HCT116 (cell line): ENCODE measurements around the gene IL1RL1. TPM values are rescaled to one million over a fixed set of nuclear protein-coding genes. Genes with fewer than 3 reads are reported as not detected.

Source experiments
- ATAC-seq: fragments of 200-7000 bp; cut with Tn5 transposase; 2 replicates; pipeline ENCODE4 v1.9.1; 2020; ENCODE audit warnings: mild to moderate bottlenecking, moderate library complexity
- BruUV-seq: library from RNA; stranded (reverse); fragments of 400-500 nt; replicated peaks from 2 replicates; lab custom pipeline; 2021; lab: Mats Ljungman, UMichigan
- CTCF ChIA-PET: fragments of 300-600 bp; sonication (Branson Sonifier 250); formaldehyde crosslinking; loops from one replicate; lab custom pipeline; 2021; ENCODE audit warnings: antibody characterized with exemption; lab: Charles Lee
- POLR2A ChIA-PET: fragments of 300-600, 350-600 bp; sonication (Branson Sonifier 250); formaldehyde crosslinking; loops from one replicate; lab custom pipeline; 2021; ENCODE audit warnings: antibody characterized with exemption; lab: Charles Lee
- RAD21 ChIA-PET, 2 experiments: fragments of 300-600 bp; sonication (Branson Sonifier 250); formaldehyde crosslinking; loops; one replicate each; lab custom pipeline; 2023; ENCODE audit warnings: low total read pairs in 2 of 2; ENCODE audit not compliant: uncharacterized antibody in 2 of 2, unreplicated experiment in 2 of 2, low non-redundant PET in 1 of 2; lab: Charles Lee
- DNase-seq: peaks from one replicate; pipeline ENCODE4 v3.0.0-alpha.2; 2010; ENCODE audit warnings: low read depth, low spot score
- H2AFZ ChIP-seq: fragments of 200-600 bp; shearing (Covaris generic), sonication (generic); 2 replicates; pipeline ENCODE4 v1.6.1; 2017; ENCODE audit warnings: low read depth, mixed run types, mixed read lengths, antibody characterized with exemption, low read length; ENCODE audit not compliant: poor library complexity, severe bottlenecking
- H3K27ac ChIP-seq: 2 replicates; pipeline ENCODE4 v1.5.1; 2012; ENCODE audit warnings: low read depth, low read length
- H3K27me3 ChIP-seq: fragments of 200-600 bp; sonication (generic); 2 replicates; pipeline ENCODE4 v1.6.1; 2016; ENCODE audit warnings: mixed run types, low read length, mixed read lengths; ENCODE audit not compliant: insufficient read depth
- H3K36me3 ChIP-seq, 2 experiments: fragments of 200-500 bp in 1 of 2; fragments of 200-600 bp in 1 of 2; sonication (Bioruptor generic) in 1 of 2; sonication (generic) in 1 of 2; 2 replicates each; pipeline versions ENCODE4 v1.5.1 to v1.6.1; 2014 to 2016; ENCODE audit warnings: low read length in 2 of 2, inconsistent platforms in 1 of 2, mixed read lengths in 1 of 2, mixed run types in 1 of 2; ENCODE audit not compliant: insufficient read depth in 2 of 2, control insufficient read depth in 1 of 2
- H3K4me1 ChIP-seq, 2 experiments: fragments of 200-600 bp in 1 of 2; sonication (generic) in 1 of 2; 2 replicates each; pipeline versions ENCODE4 v1.5.1 to v1.6.1; 2012 to 2017; ENCODE audit warnings: low read length in 2 of 2, inconsistent platforms in 1 of 2, mild to moderate bottlenecking in 1 of 2, mixed read lengths in 1 of 2, mixed run types in 1 of 2, moderate library complexity in 1 of 2; ENCODE audit not compliant: insufficient read depth in 2 of 2, control insufficient read depth in 1 of 2
- H3K4me2 ChIP-seq: fragments of 200-600 bp; sonication (generic); 2 replicates; pipeline ENCODE4 v1.6.1; 2017; ENCODE audit warnings: mixed run types, low read length, mixed read lengths
- H3K4me3 ChIP-seq, 2 experiments: fragments of 200-600 bp in 1 of 2; sonication (generic) in 1 of 2; replicated peaks in 1 of 2; 2 replicates each; pipeline ENCODE4 v1.5.1; 2011 to 2016; ENCODE audit warnings: low read length in 2 of 2, control low read depth in 1 of 2, low read depth in 1 of 2, mild to moderate bottlenecking in 1 of 2, mixed read lengths in 1 of 2, mixed run types in 1 of 2
- H3K79me2 ChIP-seq: fragments of 200-600 bp; sonication (generic); 2 replicates; pipeline ENCODE4 v1.6.1; 2017; ENCODE audit warnings: mild to moderate bottlenecking, mixed run types, low read length, moderate library complexity, mixed read lengths; ENCODE audit not compliant: insufficient read depth
- H3K9ac ChIP-seq: fragments of 200-600 bp; sonication (generic); 2 replicates; pipeline ENCODE4 v1.6.1; 2016; ENCODE audit warnings: low read length, mixed read lengths
- H3K9me2 ChIP-seq: fragments of 200-600 bp; sonication (generic), shearing (Covaris generic); 2 replicates; pipeline ENCODE4 v1.6.1; 2017; ENCODE audit warnings: mixed run types, mild to moderate bottlenecking, moderate library complexity; ENCODE audit not compliant: insufficient read depth
- H3K9me3 ChIP-seq, 2 experiments: fragments of 200-500 bp in 1 of 2; fragments of 200-600 bp in 1 of 2; sonication (Bioruptor generic) in 1 of 2; sonication (generic) in 1 of 2; 2 replicates each; pipeline ENCODE4 v1.6.1; 2014 to 2017; ENCODE audit warnings: low read length in 2 of 2, mixed read lengths in 2 of 2, inconsistent platforms in 1 of 2, low read depth in 1 of 2, mild to moderate bottlenecking in 1 of 2, mixed run types in 1 of 2, moderate library complexity in 1 of 2; ENCODE audit not compliant: control insufficient read depth in 1 of 2, insufficient read depth in 1 of 2
- H4K20me1 ChIP-seq: fragments of 200-600 bp; sonication (generic), shearing (Covaris generic); 2 replicates; pipeline ENCODE4 v1.6.1; 2017; ENCODE audit warnings: mixed run types, mild to moderate bottlenecking, moderate library complexity; ENCODE audit not compliant: insufficient read depth
- CBX3 ChIP-seq: IDR thresholded peaks from 2 replicates; pipeline ENCODE4 v1.6.1; 2012; ENCODE audit warnings: low read depth
- CTCF ChIP-seq, 3 experiments: fragments of 200-600 bp in 1 of 3; sonication (generic) in 1 of 3; IDR thresholded peaks in 2 of 3; conservative IDR thresholded peaks in 1 of 3; 2 replicates each; pipeline ENCODE4 v1.5.1; 2012 to 2017; ENCODE audit warnings: low read depth in 2 of 3, low read length in 2 of 3, antibody characterized with exemption in 1 of 3, borderline replicate concordance in 1 of 3, control low read depth in 1 of 3, mild to moderate bottlenecking in 1 of 3, mixed read lengths in 1 of 3, mixed run types in 1 of 3, moderate library complexity in 1 of 3; ENCODE audit not compliant: insufficient read depth in 1 of 3
- EGR1 ChIP-seq: IDR thresholded peaks from 2 replicates; pipeline ENCODE4 v1.6.1; 2012; ENCODE audit warnings: low read depth
- EZH2 ChIP-seq: fragments of 200-600 bp; sonication (generic); IDR thresholded peaks from 2 replicates; pipeline ENCODE4 v1.6.1; 2017; ENCODE audit warnings: antibody characterized with exemption, mixed run types
- EZH2phosphoT487 ChIP-seq: fragments of 200-600 bp; IDR thresholded peaks from 2 replicates; pipeline ENCODE4 v1.6.1; 2018; ENCODE audit warnings: antibody characterized with exemption, borderline replicate concordance
- FOSL1 ChIP-seq: IDR thresholded peaks from 2 replicates; pipeline ENCODE4 v1.6.1; 2012; ENCODE audit warnings: low read depth
- JUND ChIP-seq: IDR thresholded peaks from 2 replicates; pipeline ENCODE4 v1.6.1; 2012
- MAX ChIP-seq: IDR thresholded peaks from 2 replicates; pipeline ENCODE4 v1.6.1; 2012
- POLR2A ChIP-seq: IDR thresholded peaks from 2 replicates; pipeline ENCODE4 v1.7.0; 2011; ENCODE audit warnings: borderline replicate concordance; ENCODE audit not compliant: insufficient read depth, insufficient read length; ENCODE audit errors: extremely low read depth
- POLR2AphosphoS5 ChIP-seq: IDR thresholded peaks from 2 replicates; pipeline ENCODE4 v1.6.1; 2011; ENCODE audit warnings: mild to moderate bottlenecking, low read depth, low read length, moderate library complexity
- RAD21 ChIP-seq: IDR thresholded peaks from 2 replicates; pipeline ENCODE4 v1.6.1; 2012; ENCODE audit warnings: low read depth, mild to moderate bottlenecking
- SIN3A ChIP-seq: IDR thresholded peaks from 2 replicates; pipeline ENCODE4 v1.6.1; 2012; ENCODE audit warnings: low read depth
- SRF ChIP-seq: IDR thresholded peaks from 2 replicates; pipeline ENCODE4 v1.6.1; 2012; ENCODE audit warnings: low read depth
- TCF7L2 ChIP-seq: IDR thresholded peaks from 2 replicates; pipeline ENCODE4 v1.7.0; 2011; ENCODE audit warnings: borderline replicate concordance, inconsistent platforms; ENCODE audit not compliant: insufficient read depth, insufficient read length; ENCODE audit errors: extremely low read depth
- YY1 ChIP-seq: IDR thresholded peaks from 2 replicates; pipeline ENCODE4 v1.6.1; 2011; ENCODE audit warnings: low read length, low read depth, moderate library complexity, mild to moderate bottlenecking; ENCODE audit not compliant: insufficient replicate concordance; ENCODE audit errors: extremely low read depth
- ZNF274 ChIP-seq: fragments of 200-500 bp; sonication (Bioruptor generic); IDR thresholded peaks from 2 replicates; pipeline ENCODE4 v1.6.1; 2014; ENCODE audit warnings: mild to moderate bottlenecking, low read depth, low read length, inconsistent platforms
- intact Hi-C: fragments of 100-400 bp; cut with micrococcal nuclease; formaldehyde crosslinking; loops from 2 replicates; pipeline ENCODE4 v1.10.0; 2022
- total RNA-seq: library from RNA; stranded (reverse); gene quantifications from one replicate; pipeline ENCODE4 v1.2.1, GENCODE V29; 2021; ENCODE audit not compliant: unreplicated experiment

IL1RL1 gene
- total RNA-seq, 1 experiment from 2014 or later, result not detected

DNA sequence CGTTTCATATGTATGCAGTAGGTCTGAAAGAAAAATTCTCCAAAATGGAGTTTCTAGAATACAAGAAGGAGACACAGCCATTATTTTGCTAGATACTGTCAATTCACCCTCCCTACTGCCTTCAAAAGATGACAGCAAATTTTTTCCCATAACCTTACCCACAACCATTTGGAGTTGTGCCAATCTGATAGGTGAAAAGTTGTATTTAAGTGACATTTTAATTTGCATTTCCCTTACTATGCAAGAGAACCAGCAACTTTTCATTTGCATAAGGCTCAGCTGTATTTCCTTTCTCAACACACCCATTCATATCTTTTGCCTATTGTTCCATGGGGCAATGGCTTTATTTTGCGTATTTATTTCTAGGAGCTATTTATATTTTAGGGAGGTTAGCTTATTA, 80.2 kb downstream of the IL1RL1 start:
- RAD21 ChIA-PET, result no interaction called here
- Histone ChIP-seq H3K4me3 (no peak overlapping the region), H3K79me2 (no peaks in the 10 kb centered on the region), H3K27ac (no peak overlapping the region)
- POLR2A ChIA-PET, result no interaction called here
- DNase-seq, result no peak
- intact Hi-C loops, result no loop called here
- no peak for TF ChIP-seq EGR1
- no peak for TF ChIP-seq RAD21
- TF ChIP-seq ZNF274, result no peak
- no peak for TF ChIP-seq SIN3A
- no peak for TF ChIP-seq FOSL1
- TF ChIP-seq YY1, result no peak
- TF ChIP-seq POLR2AphosphoS5, result no peak
- no peak for TF ChIP-seq TCF7L2
- no peak for TF ChIP-seq POLR2A
- TF ChIP-seq CTCF (IDR thresholded peaks at IDR 0.05 in 2 of 3, conservative IDR thresholded peaks at IDR 0.05 in 1 of 3; ENCODE audit: borderline replicate concordance in 1 of 3, insufficient read depth in 1 of 3, low read depth in 2 of 3, low read length in 2 of 3), result no peak
- no peak for TF ChIP-seq JUND
- no peak for TF ChIP-seq EZH2
- no peak for TF ChIP-seq SRF
- no peak for TF ChIP-seq MAX
- TF ChIP-seq CBX3, result no peak
- no peak for TF ChIP-seq EZH2phosphoT487
- TF ChIP-seq, all 23 proteins: peak for 0
- Histone ChIP-seq H3K36me3 (no peaks in the 10 kb centered on the region), H4K20me1 (no peaks in the 10 kb centered on the region; the same call in 1 of the 2 replicates), H3K27me3 (no peaks in the 10 kb centered on the region), H3K4me1 (no peaks in the 10 kb centered on the region), H2AFZ (no peak overlapping the region), H3K9me3 (no peaks in the 10 kb centered on the region), H3K9ac (no peak overlapping the region), H3K4me2 (no peak overlapping the region), H3K9me2 (no peaks in the 10 kb centered on the region)
- CTCF ChIA-PET, result no interaction called here
- no peak for ATAC-seq
- BruUV-seq, result no TSS peak
